ENCODE data around the gene KRTAP1-3. TPM values are rescaled to one million over a fixed set of nuclear protein-coding genes. Genes with fewer than 3 reads are reported as not detected.
"Not testable (repeated sequence)": the region's sequence is repeated elsewhere in the genome, so short reads cannot be mapped to it uniquely, and the experiment has no call there.

Gene KRTAP1-3
- total RNA-seq, 5 donors from 2014 or later (not counting 1 experiment from before 2014, with no cell fraction given): not detected

- no CpG with 5 or more reads among the region's 6 CpGs for WGBS (ENCODE audit: insufficient coverage)
- H3K4me1 ChIP-seq (ENCODE audit: control insufficient read depth in 1 of 2, extremely low read depth in 1 of 2, insufficient read depth in 2 of 2, low read length in 2 of 2); H3K4me1 Mint-ChIP-seq; H3K36me3 Mint-ChIP-seq; DNase-seq; H3K4me3 ChIP-seq (ENCODE audit: control insufficient read depth in 1 of 2, extremely low read depth in 1 of 2, low read length in 1 of 2); H3K27ac ChIP-seq (ENCODE audit: low read length); H3K27ac Mint-ChIP-seq; H3K4me3 Mint-ChIP-seq; POLR2A ChIA-PET; H3K27me3 ChIP-seq (replicated peaks in 1 of 2; ENCODE audit: control insufficient read depth in 2 of 2, extremely low read depth in 1 of 2, insufficient read depth in 2 of 2, low read length in 1 of 2); CTCF ChIA-PET; H3K9me3 Mint-ChIP-seq; H3K9me3 ChIP-seq; ATAC-seq (replicated peaks in 1 of 4); H3K36me3 ChIP-seq (ENCODE audit: control insufficient read depth in 2 of 2, extremely low read depth in 1 of 2, insufficient read depth in 1 of 2, low read length in 1 of 2): not testable (repeated sequence)
- peaks cover 28 to 50% of the 10 kb centered on the region in 2 donors for H3K27me3 Mint-ChIP-seq
Measured at GRCh38 chr17:41055130-41055529, 20.5 kb upstream of the KRTAP1-3 start, which contains the start of gene KRTAP2-2. Gene KRTAP2-2, minus strand, starts transcription at chr17:41055230. Its CDS starts 19 bp downstream, at chr17:41055211.

- 71% methylated on average over 5 of the region's 9 CpGs for WGBS (ENCODE audit: insufficient coverage)
- peaks cover 27 to 51% of the 10 kb centered on the region in 2 donors for H3K27me3 Mint-ChIP-seq
- H3K4me1 ChIP-seq (ENCODE audit: control insufficient read depth in 1 of 2, extremely low read depth in 1 of 2, insufficient read depth in 2 of 2, low read length in 2 of 2); H3K4me3 Mint-ChIP-seq; H3K27ac Mint-ChIP-seq; H3K36me3 ChIP-seq (ENCODE audit: control insufficient read depth in 2 of 2, extremely low read depth in 1 of 2, insufficient read depth in 1 of 2, low read length in 1 of 2); H3K9me3 Mint-ChIP-seq; H3K9me3 ChIP-seq; H3K4me3 ChIP-seq (ENCODE audit: control insufficient read depth in 1 of 2, extremely low read depth in 1 of 2, low read length in 1 of 2); H3K27me3 ChIP-seq (replicated peaks in 1 of 2; ENCODE audit: control insufficient read depth in 2 of 2, extremely low read depth in 1 of 2, insufficient read depth in 2 of 2, low read length in 1 of 2); ATAC-seq (replicated peaks in 1 of 4); POLR2A ChIA-PET; H3K27ac ChIP-seq (ENCODE audit: low read length); H3K4me1 Mint-ChIP-seq; CTCF ChIA-PET; H3K36me3 Mint-ChIP-seq; DNase-seq: not testable (repeated sequence)
Measured at GRCh38 chr17:41054556-41054955, 19.9 kb upstream of the KRTAP1-3 start.

GRCh38 chr17:41054025-41054424 is 19.4 kb upstream of the KRTAP1-3 start:
- no peak overlapping the region for H3K27ac ChIP-seq (ENCODE audit: low read length)
- H3K4me1 Mint-ChIP-seq: no peaks in the 10 kb centered on the region
- peaks cover 22 to 47% of the 10 kb centered on the region in 2 donors for H3K27me3 Mint-ChIP-seq
- WGBS (ENCODE audit: insufficient coverage): 61% methylated on average over 3 of the region's 4 CpGs
- ChIA-PET POLR2A (no interaction called here), CTCF (no interaction called here)
- H3K27me3 ChIP-seq (replicated peaks in 1 of 2; ENCODE audit: control insufficient read depth in 2 of 2, extremely low read depth in 1 of 2, insufficient read depth in 2 of 2, low read length in 1 of 2): peaks cover 4 to 5% of the 10 kb centered on the region in 2 experiments
- H3K9me3 ChIP-seq: no peaks in the 10 kb centered on the region
- no peaks in the 10 kb centered on the region for H3K36me3 ChIP-seq (ENCODE audit: control insufficient read depth in 2 of 2, extremely low read depth in 1 of 2, insufficient read depth in 1 of 2, low read length in 1 of 2)
- no peak overlapping the region for H3K4me3 Mint-ChIP-seq
- ATAC-seq (replicated peaks in 1 of 4) (no peak), DNase-seq (no peak)
- peaks cover 0 to 3% (median 0%) of the 10 kb centered on the region in 3 donors for H3K9me3 Mint-ChIP-seq
- no peak overlapping the region for H3K27ac Mint-ChIP-seq
- no peaks in the 10 kb centered on the region for H3K4me1 ChIP-seq (ENCODE audit: control insufficient read depth in 1 of 2, extremely low read depth in 1 of 2, insufficient read depth in 2 of 2, low read length in 2 of 2)
- no peak overlapping the region for H3K4me3 ChIP-seq (ENCODE audit: control insufficient read depth in 1 of 2, extremely low read depth in 1 of 2, low read length in 1 of 2)
- no peaks in the 10 kb centered on the region for H3K36me3 Mint-ChIP-seq

GRCh38 chr17:41052566-41052965 is 17.9 kb upstream of the KRTAP1-3 start:
- H3K27ac Mint-ChIP-seq: no peak overlapping the region
- CTCF ChIA-PET: interaction anchor here in 1 of 2 donors (0.6 kb wide), 1 partner anchor 141 kb away, joined by 4 read pairs; no protein-coding TSS in a partner anchor
- Histone ChIP-seq H3K4me1 (ENCODE audit: control insufficient read depth in 1 of 2, extremely low read depth in 1 of 2, insufficient read depth in 2 of 2, low read length in 2 of 2) (no peaks in the 10 kb centered on the region), H3K36me3 (ENCODE audit: control insufficient read depth in 2 of 2, extremely low read depth in 1 of 2, insufficient read depth in 1 of 2, low read length in 1 of 2) (no peaks in the 10 kb centered on the region), H3K9me3 (no peaks in the 10 kb centered on the region), H3K27me3 (replicated peaks in 1 of 2; ENCODE audit: control insufficient read depth in 2 of 2, extremely low read depth in 1 of 2, insufficient read depth in 2 of 2, low read length in 1 of 2) (peaks cover 5 to 6% of the 10 kb centered on the region in 2 experiments), H3K27ac (ENCODE audit: low read length) (no peak overlapping the region), H3K4me3 (ENCODE audit: control insufficient read depth in 1 of 2, extremely low read depth in 1 of 2, low read length in 1 of 2) (no peak overlapping the region)
- DNase-seq: no peak
- no peak overlapping the region for H3K4me3 Mint-ChIP-seq
- H3K27me3 Mint-ChIP-seq: peaks cover 11 to 50% of the 10 kb centered on the region in 2 donors
- peaks cover 0 to 2% (median 0%) of the 10 kb centered on the region in 3 donors for H3K9me3 Mint-ChIP-seq
- ATAC-seq (replicated peaks in 1 of 4): no peak
- POLR2A ChIA-PET: no interaction called here
- no peaks in the 10 kb centered on the region for H3K4me1 Mint-ChIP-seq
- H3K36me3 Mint-ChIP-seq: no peaks in the 10 kb centered on the region

- Histone ChIP-seq H3K4me1 (ENCODE audit: control insufficient read depth in 1 of 2, extremely low read depth in 1 of 2, insufficient read depth in 2 of 2, low read length in 2 of 2) (no peaks in the 10 kb centered on the region), H3K36me3 (ENCODE audit: control insufficient read depth in 2 of 2, extremely low read depth in 1 of 2, insufficient read depth in 1 of 2, low read length in 1 of 2) (no peaks in the 10 kb centered on the region), H3K4me3 (ENCODE audit: control insufficient read depth in 1 of 2, extremely low read depth in 1 of 2, low read length in 1 of 2) (no peak overlapping the region), H3K27ac (ENCODE audit: low read length) (no peak overlapping the region), H3K9me3 (no peaks in the 10 kb centered on the region), H3K27me3 (replicated peaks in 1 of 2; ENCODE audit: control insufficient read depth in 2 of 2, extremely low read depth in 1 of 2, insufficient read depth in 2 of 2, low read length in 1 of 2) (peaks cover 2 to 8% of the 10 kb centered on the region in 2 experiments)
- no peaks in the 10 kb centered on the region for H3K9me3 Mint-ChIP-seq
- ATAC-seq (replicated peaks in 1 of 4) (no peak), DNase-seq (no peak)
- POLR2A ChIA-PET: no interaction called here
- H3K36me3 Mint-ChIP-seq: no peaks in the 10 kb centered on the region
- no peak overlapping the region for H3K27ac Mint-ChIP-seq
- 31% methylated on average over 2 of the region's 2 CpGs for WGBS (ENCODE audit: insufficient coverage)
- H3K4me3 Mint-ChIP-seq: no peak overlapping the region
- H3K27me3 Mint-ChIP-seq: peaks cover 17 to 44% of the 10 kb centered on the region in 2 donors
- CTCF ChIA-PET: no interaction called here
- peaks cover 0 to 1% (median 0%) of the 10 kb centered on the region in 3 donors for H3K4me1 Mint-ChIP-seq
Measured at GRCh38 chr17:41049110-41049509, 14.4 kb upstream of the KRTAP1-3 start.

GRCh38 chr17:41048441-41048840 is 13.8 kb upstream of the KRTAP1-3 start:
- Histone ChIP-seq H3K9me3 (no peaks in the 10 kb centered on the region), H3K4me1 (ENCODE audit: control insufficient read depth in 1 of 2, extremely low read depth in 1 of 2, insufficient read depth in 2 of 2, low read length in 2 of 2) (no peaks in the 10 kb centered on the region), H3K4me3 (ENCODE audit: control insufficient read depth in 1 of 2, extremely low read depth in 1 of 2, low read length in 1 of 2) (no peak overlapping the region), H3K27ac (ENCODE audit: low read length) (no peak overlapping the region), H3K27me3 (replicated peaks in 1 of 2; ENCODE audit: control insufficient read depth in 2 of 2, extremely low read depth in 1 of 2, insufficient read depth in 2 of 2, low read length in 1 of 2) (peaks cover 2 to 8% of the 10 kb centered on the region in 2 experiments), H3K36me3 (ENCODE audit: control insufficient read depth in 2 of 2, extremely low read depth in 1 of 2, insufficient read depth in 1 of 2, low read length in 1 of 2) (no peaks in the 10 kb centered on the region)
- H3K4me1 Mint-ChIP-seq: peaks cover 0 to 2% (median 0%) of the 10 kb centered on the region in 3 donors
- CTCF ChIA-PET: no interaction called here
- WGBS (ENCODE audit: insufficient coverage): 89% methylated on average over 5 of the region's 7 CpGs
- no peak for DNase-seq
- ATAC-seq (replicated peaks in 1 of 4): no peak
- POLR2A ChIA-PET: no interaction called here
- peaks cover 17 to 44% of the 10 kb centered on the region in 2 donors for H3K27me3 Mint-ChIP-seq
- H3K36me3 Mint-ChIP-seq: no peaks in the 10 kb centered on the region
- H3K4me3 Mint-ChIP-seq: no peak overlapping the region
- peaks cover 0 to 4% (median 2%) of the 10 kb centered on the region in 3 donors for H3K9me3 Mint-ChIP-seq
- H3K27ac Mint-ChIP-seq: no peak overlapping the region
